Ureter (tissue), 1 donor: Measurements from ENCODE around the gene HTRA3. TPM values are rescaled to one million over a fixed set of nuclear protein-coding genes. Genes with fewer than 3 reads are reported as not detected.

Experiments used
- DNase-seq: peaks from one replicate; pipeline ENCODE4 v3.0.0-alpha.2; 2020; ENCODE audit warnings: low spot score
- total RNA-seq: library from RNA; stranded (reverse); gene quantifications from one replicate; pipeline ENCODE4 v1.2.4, GENCODE V29; 2023
- donor health status: DM: yes; HTN: yes; CAD: no.

Gene HTRA3
- total RNA-seq, 1 donor from 2014 or later, result 17.5 TPM

DNA sequence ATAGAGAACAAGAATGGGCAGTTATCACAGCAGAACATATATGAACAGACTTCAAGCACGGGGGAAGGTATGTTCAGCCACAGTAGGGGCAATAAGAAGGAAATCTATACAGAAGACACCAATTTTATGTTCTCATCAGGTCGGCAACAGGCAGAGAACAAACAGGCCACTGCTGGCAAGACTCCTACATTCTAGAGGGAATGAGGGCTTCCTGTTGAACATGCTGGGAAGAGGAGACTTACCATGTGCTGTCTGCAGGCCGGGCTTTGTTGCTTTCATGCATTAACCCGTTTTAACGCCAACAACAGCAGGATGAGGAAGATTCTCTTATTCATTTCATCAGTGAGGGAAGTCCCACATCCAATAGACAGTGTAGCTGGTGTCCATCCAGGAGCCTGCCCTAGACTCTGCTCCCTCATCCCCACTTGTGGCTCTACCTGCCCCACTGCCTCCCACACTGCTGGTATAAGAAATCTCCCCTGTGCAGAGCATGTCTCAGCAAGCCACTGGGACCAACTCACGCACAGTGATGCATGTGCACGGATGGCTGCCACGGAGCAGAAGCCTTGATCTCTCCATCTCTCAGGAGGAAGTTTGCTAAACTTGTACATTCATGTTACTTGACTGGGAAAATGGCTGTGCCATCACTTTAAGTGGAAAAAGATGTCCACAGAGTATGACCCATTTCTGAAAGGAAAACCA lies 86.5 kb downstream of the HTRA3 start:
- DNase-seq, result no peak

Other genes with a start within 250 kb of the HTRA3 start
- 8.5 TPM for gene ABLIM2, start 110.9 kb upstream of the HTRA3 start, total RNA-seq
- 87.0 TPM for gene SH3TC1, start 70.5 kb upstream of the HTRA3 start, total RNA-seq
- gene ACOX3, start 171.0 kb downstream of the HTRA3 start, total RNA-seq, result 49.5 TPM
- 29.5 TPM for gene TRMT44, start 171.0 kb downstream of the HTRA3 start, total RNA-seq